HFF-Myc (cell line): ENCODE data around the gene MSH5.

Experiments used
- DNase-seq: peaks from one replicate; pipeline ENCODE4 v3.0.0-alpha.2; 2011; ENCODE audit warnings: low read depth; ENCODE audit errors: extremely low read depth
- H3K4me3 ChIP-seq: replicated peaks from 2 replicates; pipeline ENCODE4 v1.5.1; 2011; ENCODE audit warnings: low read depth, mild to moderate bottlenecking, control low read depth, low read length
- TF ChIP-seq, protein P1 (sequence below): IDR thresholded peaks from 2 replicates; pipeline ENCODE4 v1.5.1; 2012; ENCODE audit warnings: mild to moderate bottlenecking, low read depth, low read length, control low read depth; ENCODE audit errors: missing control alignments

The MSH5 gene

DNA sequence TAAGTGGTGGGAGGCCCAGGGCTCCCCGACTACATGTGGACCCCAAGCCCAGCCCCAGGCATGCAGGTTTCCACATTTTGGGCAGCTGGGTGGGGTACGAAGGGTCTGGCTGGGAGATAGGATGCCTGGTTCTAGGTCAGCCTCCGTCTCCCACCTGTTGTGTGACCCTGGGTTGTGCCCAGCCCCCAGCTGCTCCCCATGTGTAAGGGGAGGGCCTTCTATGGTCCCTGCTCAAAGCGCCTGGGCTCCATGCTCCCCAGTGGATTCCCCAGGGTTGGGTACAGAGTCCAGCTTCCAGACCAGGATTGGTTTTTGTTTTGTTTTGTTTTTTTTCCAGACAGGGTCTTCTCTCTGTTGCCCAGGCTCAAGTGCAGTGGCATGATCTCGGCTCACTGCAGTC, 38.4 kb downstream of the MSH5 start:
- DNase-seq, result no peak
- no peak overlapping the region for H3K4me3 ChIP-seq

DNA sequence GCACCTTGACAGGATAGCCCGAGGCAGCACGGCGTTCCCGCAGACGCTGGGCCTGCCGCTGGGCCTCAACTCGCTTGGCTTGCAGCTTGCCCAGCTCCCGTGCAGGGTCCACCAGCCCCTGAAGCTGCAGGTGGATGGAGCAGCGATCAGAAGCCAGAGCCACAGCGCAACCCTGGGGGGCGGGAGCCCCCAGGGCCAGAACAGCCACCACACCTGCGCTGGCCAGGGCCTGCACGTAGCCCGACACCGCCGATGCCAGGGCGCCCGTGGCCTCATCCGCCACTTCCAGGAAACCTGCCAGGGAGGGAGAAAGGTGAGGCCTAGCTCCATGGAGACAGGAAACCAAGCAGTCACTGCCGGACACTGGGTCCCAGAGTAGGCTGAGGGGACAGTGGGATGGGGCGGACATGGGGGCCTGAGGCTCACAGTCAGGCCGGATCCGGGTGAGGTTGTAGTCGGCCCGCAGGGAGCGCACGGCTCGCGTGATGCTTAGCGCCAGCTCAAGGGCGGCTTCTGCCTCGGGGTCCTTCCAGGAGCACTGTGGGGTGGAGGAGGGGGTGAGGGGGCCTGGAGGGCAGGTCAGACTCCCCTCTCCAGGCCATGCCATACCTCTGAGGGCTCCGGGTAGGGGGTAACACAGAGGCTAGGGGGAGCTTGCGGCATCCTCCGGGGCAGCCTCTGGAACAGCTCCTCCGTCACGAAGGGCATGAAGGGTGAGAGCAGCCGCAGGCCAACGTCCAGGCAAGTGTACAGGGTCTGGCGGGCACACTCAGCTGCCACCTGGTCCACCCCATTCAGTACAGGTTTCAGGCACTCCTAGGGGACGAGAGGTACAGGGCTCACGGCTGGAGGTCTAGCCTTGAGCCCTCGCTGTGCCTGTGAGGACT, 39.4 kb downstream of the MSH5 start:
- DNase-seq, result no peak
- TF ChIP-seq, protein P1, sequence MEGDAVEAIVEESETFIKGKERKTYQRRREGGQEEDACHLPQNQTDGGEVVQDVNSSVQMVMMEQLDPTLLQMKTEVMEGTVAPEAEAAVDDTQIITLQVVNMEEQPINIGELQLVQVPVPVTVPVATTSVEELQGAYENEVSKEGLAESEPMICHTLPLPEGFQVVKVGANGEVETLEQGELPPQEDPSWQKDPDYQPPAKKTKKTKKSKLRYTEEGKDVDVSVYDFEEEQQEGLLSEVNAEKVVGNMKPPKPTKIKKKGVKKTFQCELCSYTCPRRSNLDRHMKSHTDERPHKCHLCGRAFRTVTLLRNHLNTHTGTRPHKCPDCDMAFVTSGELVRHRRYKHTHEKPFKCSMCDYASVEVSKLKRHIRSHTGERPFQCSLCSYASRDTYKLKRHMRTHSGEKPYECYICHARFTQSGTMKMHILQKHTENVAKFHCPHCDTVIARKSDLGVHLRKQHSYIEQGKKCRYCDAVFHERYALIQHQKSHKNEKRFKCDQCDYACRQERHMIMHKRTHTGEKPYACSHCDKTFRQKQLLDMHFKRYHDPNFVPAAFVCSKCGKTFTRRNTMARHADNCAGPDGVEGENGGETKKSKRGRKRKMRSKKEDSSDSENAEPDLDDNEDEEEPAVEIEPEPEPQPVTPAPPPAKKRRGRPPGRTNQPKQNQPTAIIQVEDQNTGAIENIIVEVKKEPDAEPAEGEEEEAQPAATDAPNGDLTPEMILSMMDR, result no peak
- no peak overlapping the region for H3K4me3 ChIP-seq

More for the DNA sequence above, 38.4 kb downstream of the MSH5 start:
- TF ChIP-seq, protein P1, result no peak

DNA sequence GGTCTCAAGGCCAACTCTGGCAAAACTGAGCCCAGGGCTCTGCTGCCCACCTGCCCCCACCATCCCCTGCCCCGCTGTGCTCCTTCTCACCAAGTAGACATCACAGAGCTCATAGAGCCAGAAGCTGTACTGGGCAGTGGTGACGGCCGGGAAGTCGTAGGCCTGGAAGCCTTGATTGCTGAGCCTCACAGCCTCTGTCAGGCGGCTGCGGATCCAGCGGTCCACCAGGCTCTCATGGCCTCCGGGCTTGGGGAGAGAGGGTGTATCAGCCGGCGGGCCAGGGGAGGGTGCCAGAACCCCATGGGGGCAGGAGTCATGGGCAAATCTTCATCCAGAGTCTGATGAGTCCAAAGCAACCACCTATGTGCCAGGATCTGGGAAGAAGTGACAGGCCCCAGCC, 40.1 kb downstream of the MSH5 start:
- no peak overlapping the region for H3K4me3 ChIP-seq
- no peak for DNase-seq
- TF ChIP-seq, protein P1, result no peak

DNA sequence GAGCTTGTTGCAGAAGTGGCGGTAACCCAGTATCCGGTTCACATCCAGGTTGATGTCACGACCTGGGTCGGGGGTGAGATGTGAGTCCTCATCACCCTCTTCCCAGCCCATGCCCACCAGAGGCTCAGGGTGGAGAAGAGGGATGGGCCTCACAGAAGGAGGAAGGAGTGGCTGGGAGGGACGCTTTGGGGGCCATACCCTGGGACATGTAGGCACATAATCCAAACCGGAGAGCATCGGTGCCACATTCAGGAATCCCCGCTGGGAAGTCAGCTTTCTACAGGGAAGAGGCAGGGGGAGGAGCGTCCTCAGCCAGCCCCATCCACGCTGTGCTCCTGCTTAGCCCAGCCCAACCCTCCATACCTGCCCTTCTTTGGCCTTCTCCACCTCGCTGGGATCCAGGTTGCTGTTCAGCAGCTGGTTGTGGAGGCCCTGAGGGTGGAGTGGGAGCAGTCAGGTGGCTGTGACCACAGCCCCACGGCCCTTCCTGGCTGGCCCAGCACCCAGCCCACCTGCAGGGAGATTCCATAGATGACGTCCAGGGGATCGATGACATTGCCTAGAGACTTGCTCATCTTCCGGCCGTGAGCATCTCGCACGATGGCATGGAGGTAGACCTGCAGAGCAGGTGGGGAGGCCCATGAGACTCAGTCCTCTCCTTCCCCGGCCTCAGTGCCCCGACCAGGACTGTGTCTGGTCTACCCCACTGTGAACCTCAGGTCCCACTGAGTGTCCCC, 40.9 kb downstream of the MSH5 start:
- TF ChIP-seq, protein P1, result no peak
- DNase-seq, result no peak
- H3K4me3 ChIP-seq, result no peak overlapping the region

DNA sequence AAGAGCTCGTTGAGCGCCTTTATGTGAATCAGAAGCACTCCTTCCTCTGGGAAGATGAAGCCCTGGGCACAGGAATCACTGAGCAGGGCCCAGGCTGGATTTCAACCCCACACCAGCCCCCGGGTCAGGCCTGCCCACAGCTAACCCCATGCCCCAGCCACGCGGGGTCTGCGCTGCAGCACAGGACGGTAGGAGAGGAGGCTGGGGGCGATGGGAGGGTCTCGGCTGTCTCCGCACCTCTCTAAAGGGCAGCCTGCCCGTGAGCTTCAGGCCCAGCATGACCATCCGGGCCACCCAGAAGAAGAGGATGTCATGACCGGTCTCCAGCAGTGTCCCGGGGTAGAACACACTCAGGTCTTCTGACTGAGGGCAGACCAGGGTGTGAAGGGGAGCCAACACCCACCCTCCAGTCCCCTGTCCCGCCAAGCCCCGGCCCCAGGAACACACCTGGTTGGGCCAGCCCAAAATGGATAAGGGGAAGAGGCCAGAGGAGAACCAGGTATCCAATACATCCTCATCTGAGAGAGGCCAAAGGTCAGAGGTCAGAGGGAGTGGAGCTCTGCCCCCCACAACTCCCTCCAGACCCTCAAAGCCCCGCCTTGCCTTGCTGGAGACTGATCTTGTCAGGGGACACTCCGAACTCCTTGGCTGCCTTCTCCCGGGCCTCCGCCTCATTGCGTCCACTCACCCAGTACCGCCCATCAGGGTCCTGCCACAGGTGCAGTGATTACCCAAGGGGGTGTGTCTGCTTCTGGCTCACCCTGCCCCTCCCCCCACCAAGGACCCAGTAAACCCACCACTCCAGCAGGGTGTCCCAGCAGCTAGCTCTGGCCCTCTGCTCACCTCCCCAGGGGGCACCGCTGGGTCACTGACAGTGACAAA, 41.7 kb downstream of the MSH5 start:
- TF ChIP-seq, protein P1, result no peak
- DNase-seq, result no peak
- H3K4me3 ChIP-seq, result no peak overlapping the region

DNA sequence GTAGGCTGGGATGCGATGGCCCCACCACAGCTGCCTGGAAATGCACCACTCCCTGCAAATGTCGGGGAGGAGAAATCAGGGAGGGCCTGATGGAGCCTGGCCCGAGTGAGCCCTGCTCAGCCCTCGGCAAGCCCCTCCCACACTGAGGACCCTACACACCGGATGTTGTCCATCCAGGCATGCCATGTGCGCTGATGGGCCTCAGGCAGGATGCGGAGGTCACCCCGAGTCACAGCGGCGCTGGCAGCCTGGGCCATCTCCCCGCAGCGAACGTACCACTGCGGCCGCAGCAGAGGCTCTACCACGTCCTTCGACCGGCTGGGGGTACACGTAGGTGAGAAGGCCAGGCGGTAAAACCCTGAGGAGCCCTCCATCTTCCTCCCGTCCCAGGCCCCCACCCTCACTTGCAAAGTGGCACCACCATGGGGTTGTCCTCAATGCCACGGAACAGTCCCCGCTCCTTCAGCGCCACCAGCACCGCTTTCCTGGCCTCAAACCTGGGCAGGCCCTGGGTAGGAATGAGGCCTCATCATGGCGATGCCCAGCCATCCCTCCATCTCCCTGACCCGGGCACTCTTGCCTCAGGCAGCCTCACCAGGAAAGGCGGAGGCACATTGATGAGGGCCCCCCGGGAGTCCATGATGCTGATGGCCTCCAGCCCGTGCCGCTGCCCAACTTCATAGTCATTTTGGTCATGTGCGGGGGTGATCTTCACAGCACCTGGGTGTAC, 42.5 kb downstream of the MSH5 start:
- TF ChIP-seq, protein P1, result no peak
- DNase-seq, result no peak
- H3K4me3 ChIP-seq, result no peak overlapping the region
